Measurements from ENCODE around the gene HSD11B2.

DNA sequence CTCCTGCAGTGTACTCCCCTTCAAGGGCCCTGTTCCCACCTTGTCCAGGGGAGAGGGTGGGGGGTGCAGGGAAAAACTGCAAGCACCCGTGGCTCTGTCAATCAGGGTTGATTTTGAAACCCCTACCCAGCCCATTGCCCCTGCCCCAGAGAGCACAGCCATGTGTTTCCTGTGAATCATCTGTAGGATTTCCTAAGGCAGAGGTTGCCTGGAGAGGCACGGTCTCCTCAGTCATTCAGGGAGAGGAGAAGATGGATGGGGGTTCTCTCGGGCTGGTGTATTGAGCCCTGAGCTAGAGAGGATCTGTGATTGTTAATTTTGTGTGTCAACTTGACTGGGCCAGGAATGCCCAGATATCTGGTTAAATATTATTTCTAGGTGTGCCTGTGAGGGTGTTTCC, 55.9 kb downstream of the HSD11B2 start:
- no peak for TF ChIP-seq POLR2A (IDR thresholded peaks at IDR 0.05)
- TF ChIP-seq, protein P1, sequence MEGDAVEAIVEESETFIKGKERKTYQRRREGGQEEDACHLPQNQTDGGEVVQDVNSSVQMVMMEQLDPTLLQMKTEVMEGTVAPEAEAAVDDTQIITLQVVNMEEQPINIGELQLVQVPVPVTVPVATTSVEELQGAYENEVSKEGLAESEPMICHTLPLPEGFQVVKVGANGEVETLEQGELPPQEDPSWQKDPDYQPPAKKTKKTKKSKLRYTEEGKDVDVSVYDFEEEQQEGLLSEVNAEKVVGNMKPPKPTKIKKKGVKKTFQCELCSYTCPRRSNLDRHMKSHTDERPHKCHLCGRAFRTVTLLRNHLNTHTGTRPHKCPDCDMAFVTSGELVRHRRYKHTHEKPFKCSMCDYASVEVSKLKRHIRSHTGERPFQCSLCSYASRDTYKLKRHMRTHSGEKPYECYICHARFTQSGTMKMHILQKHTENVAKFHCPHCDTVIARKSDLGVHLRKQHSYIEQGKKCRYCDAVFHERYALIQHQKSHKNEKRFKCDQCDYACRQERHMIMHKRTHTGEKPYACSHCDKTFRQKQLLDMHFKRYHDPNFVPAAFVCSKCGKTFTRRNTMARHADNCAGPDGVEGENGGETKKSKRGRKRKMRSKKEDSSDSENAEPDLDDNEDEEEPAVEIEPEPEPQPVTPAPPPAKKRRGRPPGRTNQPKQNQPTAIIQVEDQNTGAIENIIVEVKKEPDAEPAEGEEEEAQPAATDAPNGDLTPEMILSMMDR (IDR thresholded peaks at IDR 0.05): no peak
